Liver (tissue), 9 donors: Measurements from ENCODE around the gene KBTBD13. TPM values are rescaled to one million over a fixed set of nuclear protein-coding genes. Genes with fewer than 3 reads are reported as not detected.

Experiments
- DNase-seq: peaks from one replicate; pipeline ENCODE4 v3.0.0-alpha.2; 2017; ENCODE audit warnings: low spot score
- H3K27ac ChIP-seq, 2 donors: one replicate each; pipeline ENCODE4 v1.7.0; 2013; ENCODE audit warnings: inconsistent platforms in 2 of 2, low read length in 2 of 2, control low read depth in 1 of 2, low read depth in 1 of 2, mild to moderate bottlenecking in 1 of 2
- H3K27me3 ChIP-seq, 4 donors: one replicate each; pipeline versions ENCODE4 v1.6.1 to v1.7.0; 2013; ENCODE audit warnings: low read length in 3 of 4, inconsistent platforms in 1 of 4, mild to moderate bottlenecking in 1 of 4, moderate library complexity in 1 of 4; ENCODE audit not compliant: control insufficient read depth in 4 of 4, insufficient read depth in 4 of 4
- H3K36me3 ChIP-seq, 4 donors: one replicate each; pipeline versions ENCODE4 v1.6.1 to v1.7.0; 2013; ENCODE audit warnings: low read length in 3 of 4, mild to moderate bottlenecking in 3 of 4, low read depth in 1 of 4, moderate library complexity in 1 of 4; ENCODE audit not compliant: control insufficient read depth in 4 of 4, insufficient read depth in 3 of 4
- H3K4me1 ChIP-seq, 4 donors: one replicate each; pipeline versions ENCODE4 v1.6.1 to v1.7.0; 2013; ENCODE audit warnings: low read length in 3 of 4, mild to moderate bottlenecking in 3 of 4, moderate library complexity in 1 of 4; ENCODE audit not compliant: control insufficient read depth in 4 of 4, insufficient read depth in 4 of 4
- H3K4me3 ChIP-seq, 3 donors: one replicate each; pipeline versions ENCODE4 v1.6.1 to v1.7.0; 2013; ENCODE audit warnings: low read length in 3 of 3, control low read depth in 1 of 3, low read depth in 1 of 3, mild to moderate bottlenecking in 1 of 3
- H3K9ac ChIP-seq, 2 donors: one replicate each; pipeline ENCODE4 v1.7.0; 2013; ENCODE audit warnings: low read length in 2 of 2, mild to moderate bottlenecking in 2 of 2, moderate library complexity in 2 of 2, control low read depth in 1 of 2, low read depth in 1 of 2
- H3K9me3 ChIP-seq, 4 donors: one replicate each; pipeline versions ENCODE4 v1.6.1 to v1.7.0; 2013; ENCODE audit warnings: low read length in 3 of 4; ENCODE audit not compliant: control insufficient read depth in 4 of 4
- EGR1 ChIP-seq, 2 donors: IDR thresholded peaks; 2 replicates each; pipeline ENCODE4 v1.6.1; 2016 to 2018; ENCODE audit warnings: antibody characterized with exemption in 2 of 2, low read depth in 2 of 2
- FOXA1 ChIP-seq: IDR thresholded peaks from 2 replicates; pipeline ENCODE4 v1.6.1; 2016; ENCODE audit warnings: antibody characterized with exemption
- FOXA2 ChIP-seq: IDR thresholded peaks from 2 replicates; pipeline ENCODE4 v1.6.1; 2016; ENCODE audit warnings: antibody characterized with exemption
- GABPA ChIP-seq, 2 donors: IDR thresholded peaks in 1 of 2; conservative IDR thresholded peaks in 1 of 2; 2 replicates each; pipeline ENCODE4 v1.6.1; 2016; ENCODE audit warnings: antibody characterized with exemption in 2 of 2, mild to moderate bottlenecking in 1 of 2, moderate library complexity in 1 of 2
- HNF4A ChIP-seq, 2 donors: conservative IDR thresholded peaks; 2 replicates each; pipeline ENCODE4 v1.6.1; 2016; ENCODE audit warnings: antibody characterized with exemption in 2 of 2, mild to moderate bottlenecking in 2 of 2
- HNF4G ChIP-seq: IDR thresholded peaks from 2 replicates; pipeline ENCODE4 v1.6.1; 2016; ENCODE audit warnings: antibody characterized with exemption
- JUND ChIP-seq, 2 donors: IDR thresholded peaks; 2 replicates each; pipeline ENCODE4 v1.6.1; 2016; ENCODE audit warnings: antibody characterized with exemption in 2 of 2
- MAX ChIP-seq: IDR thresholded peaks from 2 replicates; pipeline ENCODE4 v1.6.1; 2016; ENCODE audit warnings: antibody characterized with exemption
- NR2F2 ChIP-seq: IDR thresholded peaks from 2 replicates; pipeline ENCODE4 v1.6.1; 2016; ENCODE audit warnings: antibody characterized with exemption
- RAD21 ChIP-seq, 2 donors: IDR thresholded peaks; 2 replicates each; pipeline ENCODE4 v1.6.1; 2016; ENCODE audit warnings: antibody characterized with exemption in 2 of 2, mild to moderate bottlenecking in 2 of 2
- SP1 ChIP-seq: IDR thresholded peaks from 2 replicates; pipeline ENCODE4 v1.6.1; 2018; ENCODE audit warnings: antibody characterized with exemption, mild to moderate bottlenecking
- TAF1 ChIP-seq: conservative IDR thresholded peaks from 2 replicates; pipeline ENCODE4 v1.6.1; 2016; ENCODE audit warnings: antibody characterized with exemption, mild to moderate bottlenecking
- WGBS: extraction: QIAGEN DNeasy Blood & Tissue Kit; methylation state at CpG from one replicate; pipeline ENCODE4 v1.1.7; 2013; 5-methylcytosine and 5-hydroxymethylcytosine counted together
- polyA plus RNA-seq, 2 donors: library from polyadenylated mRNA; stranded (reverse) in 1 of 2; unstranded in 1 of 2; fragments of 200-250 nt in 1 of 2; fragments of >200 nt in 1 of 2; fragmentation: Nextera tagmentation in 1 of 2; extraction: Ambion mirVana in 1 of 2; gene quantifications; one replicate each; pipeline versions ENCODE4 v1.2.1 to v1.2.3, GENCODE V29; 2013 to 2015
- total RNA-seq, 2 donors: library from RNA; depleted of rRNA; stranded (reverse); fragments of >200 nt; gene quantifications; one replicate each; pipeline ENCODE4 v1.2.3, GENCODE V29; 2014
- TF ChIP-seq, protein P1 (sequence below): IDR thresholded peaks from 2 replicates; pipeline ENCODE4 v1.6.1; 2016; ENCODE audit warnings: antibody characterized with exemption
- TF ChIP-seq, protein P2 (sequence below): fragments of 150-350 bp; IDR thresholded peaks from 2 replicates; pipeline ENCODE4 v1.5.1; 2017; ENCODE audit warnings: improper control_type of control experiment, low read depth, low read length; ENCODE audit not compliant: missing input control
- TF ChIP-seq, protein P3 (sequence below): IDR thresholded peaks from 2 replicates; pipeline ENCODE4 v1.6.1; 2016; ENCODE audit warnings: antibody characterized with exemption
- TF ChIP-seq, protein P4 (sequence below): IDR thresholded peaks from 2 replicates; pipeline ENCODE4 v1.6.1; 2016; ENCODE audit warnings: antibody characterized with exemption, mild to moderate bottlenecking
- donor health status: healthy.
- donor health status: healthy.
- donor health status: healthy.
- donor health status: healthy.
- donor health status: healthy.

KBTBD13 gene
- total and polyA plus RNA-seq, 4 donors: not detected

GRCh38 chr15:65102912-65103311 is 26.4 kb downstream of the KBTBD13 start:
- no peak for DNase-seq
- Histone ChIP-seq H3K27me3 (no peaks in the 10 kb centered on the region), H3K9me3 (no peaks in the 10 kb centered on the region), H3K36me3 (peaks cover 4 to 33% (median 21%) of the 10 kb centered on the region in 4 donors), H3K27ac (no peak overlapping the region), H3K4me3 (no peak overlapping the region), H3K4me1 (no peaks in the 10 kb centered on the region), H3K9ac (no peak overlapping the region)
- TF ChIP-seq HNF4G: no peak
- no peak for TF ChIP-seq HNF4A (conservative IDR thresholded peaks at IDR 0.05)
- no peak for TF ChIP-seq GABPA (IDR thresholded peaks at IDR 0.05 in 1 of 2, conservative IDR thresholded peaks at IDR 0.05 in 1 of 2)
- TF ChIP-seq TAF1: no peak
- no peak for TF ChIP-seq RAD21 (IDR thresholded peaks at IDR 0.05)
- TF ChIP-seq, protein P1, sequence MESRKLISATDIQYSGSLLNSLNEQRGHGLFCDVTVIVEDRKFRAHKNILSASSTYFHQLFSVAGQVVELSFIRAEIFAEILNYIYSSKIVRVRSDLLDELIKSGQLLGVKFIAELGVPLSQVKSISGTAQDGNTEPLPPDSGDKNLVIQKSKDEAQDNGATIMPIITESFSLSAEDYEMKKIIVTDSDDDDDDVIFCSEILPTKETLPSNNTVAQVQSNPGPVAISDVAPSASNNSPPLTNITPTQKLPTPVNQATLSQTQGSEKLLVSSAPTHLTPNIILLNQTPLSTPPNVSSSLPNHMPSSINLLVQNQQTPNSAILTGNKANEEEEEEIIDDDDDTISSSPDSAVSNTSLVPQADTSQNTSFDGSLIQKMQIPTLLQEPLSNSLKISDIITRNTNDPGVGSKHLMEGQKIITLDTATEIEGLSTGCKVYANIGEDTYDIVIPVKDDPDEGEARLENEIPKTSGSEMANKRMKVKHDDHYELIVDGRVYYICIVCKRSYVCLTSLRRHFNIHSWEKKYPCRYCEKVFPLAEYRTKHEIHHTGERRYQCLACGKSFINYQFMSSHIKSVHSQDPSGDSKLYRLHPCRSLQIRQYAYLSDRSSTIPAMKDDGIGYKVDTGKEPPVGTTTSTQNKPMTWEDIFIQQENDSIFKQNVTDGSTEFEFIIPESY: no peak
- TF ChIP-seq NR2F2: no peak
- TF ChIP-seq, protein P2, sequence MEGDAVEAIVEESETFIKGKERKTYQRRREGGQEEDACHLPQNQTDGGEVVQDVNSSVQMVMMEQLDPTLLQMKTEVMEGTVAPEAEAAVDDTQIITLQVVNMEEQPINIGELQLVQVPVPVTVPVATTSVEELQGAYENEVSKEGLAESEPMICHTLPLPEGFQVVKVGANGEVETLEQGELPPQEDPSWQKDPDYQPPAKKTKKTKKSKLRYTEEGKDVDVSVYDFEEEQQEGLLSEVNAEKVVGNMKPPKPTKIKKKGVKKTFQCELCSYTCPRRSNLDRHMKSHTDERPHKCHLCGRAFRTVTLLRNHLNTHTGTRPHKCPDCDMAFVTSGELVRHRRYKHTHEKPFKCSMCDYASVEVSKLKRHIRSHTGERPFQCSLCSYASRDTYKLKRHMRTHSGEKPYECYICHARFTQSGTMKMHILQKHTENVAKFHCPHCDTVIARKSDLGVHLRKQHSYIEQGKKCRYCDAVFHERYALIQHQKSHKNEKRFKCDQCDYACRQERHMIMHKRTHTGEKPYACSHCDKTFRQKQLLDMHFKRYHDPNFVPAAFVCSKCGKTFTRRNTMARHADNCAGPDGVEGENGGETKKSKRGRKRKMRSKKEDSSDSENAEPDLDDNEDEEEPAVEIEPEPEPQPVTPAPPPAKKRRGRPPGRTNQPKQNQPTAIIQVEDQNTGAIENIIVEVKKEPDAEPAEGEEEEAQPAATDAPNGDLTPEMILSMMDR: no peak
- no peak for TF ChIP-seq FOXA1
- TF ChIP-seq SP1: no peak
- TF ChIP-seq MAX: no peak
- TF ChIP-seq, protein P3, sequence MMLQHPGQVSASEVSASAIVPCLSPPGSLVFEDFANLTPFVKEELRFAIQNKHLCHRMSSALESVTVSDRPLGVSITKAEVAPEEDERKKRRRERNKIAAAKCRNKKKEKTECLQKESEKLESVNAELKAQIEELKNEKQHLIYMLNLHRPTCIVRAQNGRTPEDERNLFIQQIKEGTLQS: no peak
- TF ChIP-seq, protein P4, sequence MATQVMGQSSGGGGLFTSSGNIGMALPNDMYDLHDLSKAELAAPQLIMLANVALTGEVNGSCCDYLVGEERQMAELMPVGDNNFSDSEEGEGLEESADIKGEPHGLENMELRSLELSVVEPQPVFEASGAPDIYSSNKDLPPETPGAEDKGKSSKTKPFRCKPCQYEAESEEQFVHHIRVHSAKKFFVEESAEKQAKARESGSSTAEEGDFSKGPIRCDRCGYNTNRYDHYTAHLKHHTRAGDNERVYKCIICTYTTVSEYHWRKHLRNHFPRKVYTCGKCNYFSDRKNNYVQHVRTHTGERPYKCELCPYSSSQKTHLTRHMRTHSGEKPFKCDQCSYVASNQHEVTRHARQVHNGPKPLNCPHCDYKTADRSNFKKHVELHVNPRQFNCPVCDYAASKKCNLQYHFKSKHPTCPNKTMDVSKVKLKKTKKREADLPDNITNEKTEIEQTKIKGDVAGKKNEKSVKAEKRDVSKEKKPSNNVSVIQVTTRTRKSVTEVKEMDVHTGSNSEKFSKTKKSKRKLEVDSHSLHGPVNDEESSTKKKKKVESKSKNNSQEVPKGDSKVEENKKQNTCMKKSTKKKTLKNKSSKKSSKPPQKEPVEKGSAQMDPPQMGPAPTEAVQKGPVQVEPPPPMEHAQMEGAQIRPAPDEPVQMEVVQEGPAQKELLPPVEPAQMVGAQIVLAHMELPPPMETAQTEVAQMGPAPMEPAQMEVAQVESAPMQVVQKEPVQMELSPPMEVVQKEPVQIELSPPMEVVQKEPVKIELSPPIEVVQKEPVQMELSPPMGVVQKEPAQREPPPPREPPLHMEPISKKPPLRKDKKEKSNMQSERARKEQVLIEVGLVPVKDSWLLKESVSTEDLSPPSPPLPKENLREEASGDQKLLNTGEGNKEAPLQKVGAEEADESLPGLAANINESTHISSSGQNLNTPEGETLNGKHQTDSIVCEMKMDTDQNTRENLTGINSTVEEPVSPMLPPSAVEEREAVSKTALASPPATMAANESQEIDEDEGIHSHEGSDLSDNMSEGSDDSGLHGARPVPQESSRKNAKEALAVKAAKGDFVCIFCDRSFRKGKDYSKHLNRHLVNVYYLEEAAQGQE: no peak
- no peak for TF ChIP-seq FOXA2
- WGBS: 95% methylated on average over 3 of the region's 3 CpGs

DNA sequence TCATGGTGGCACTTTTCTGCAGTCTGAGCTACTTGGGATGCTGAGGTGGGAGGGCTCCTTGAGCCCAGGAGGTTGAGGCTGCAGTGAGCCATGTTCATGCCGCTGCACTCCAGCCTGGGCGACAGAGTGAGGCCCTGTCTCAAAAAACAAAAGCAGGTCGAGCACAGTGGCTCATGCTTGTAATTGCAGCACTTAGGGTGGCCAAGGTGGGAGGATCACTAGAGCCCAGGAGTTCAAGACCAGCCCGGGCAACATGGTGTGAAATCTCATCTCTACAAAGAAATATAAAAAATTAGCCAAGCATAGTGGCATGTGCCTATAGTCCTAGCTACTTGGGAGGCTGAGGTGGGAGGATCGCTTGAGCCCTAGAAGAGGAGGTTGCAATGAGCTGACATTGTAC is 28.5 kb downstream of the KBTBD13 start:
- peaks cover 0 to 15% (median 9%) of the 10 kb centered on the region in 4 donors for H3K36me3 ChIP-seq
- no peak overlapping the region for H3K9ac ChIP-seq
- no peaks in the 10 kb centered on the region for H3K9me3 ChIP-seq
- no peaks in the 10 kb centered on the region for H3K27me3 ChIP-seq
- 93% methylated on average over 5 of the region's 5 CpGs for WGBS
- TF ChIP-seq RAD21 (IDR thresholded peaks at IDR 0.05): no peak
- TF ChIP-seq JUND (IDR thresholded peaks at IDR 0.05): no peak
- TF ChIP-seq HNF4A (conservative IDR thresholded peaks at IDR 0.05): no peak
- no peak for TF ChIP-seq NR2F2
- no peak for TF ChIP-seq MAX
- TF ChIP-seq TAF1: no peak
- no peak for TF ChIP-seq EGR1 (IDR thresholded peaks at IDR 0.05; ENCODE audit: low read depth in 2 of 2)
- TF ChIP-seq, protein P3: no peak
- no peak overlapping the region for H3K4me3 ChIP-seq
- DNase-seq: no peak
- no peaks in the 10 kb centered on the region for H3K4me1 ChIP-seq
- H3K27ac ChIP-seq: no peak overlapping the region
